ENCODE results near the gene BAG5.

The BAG5 gene

DNA sequence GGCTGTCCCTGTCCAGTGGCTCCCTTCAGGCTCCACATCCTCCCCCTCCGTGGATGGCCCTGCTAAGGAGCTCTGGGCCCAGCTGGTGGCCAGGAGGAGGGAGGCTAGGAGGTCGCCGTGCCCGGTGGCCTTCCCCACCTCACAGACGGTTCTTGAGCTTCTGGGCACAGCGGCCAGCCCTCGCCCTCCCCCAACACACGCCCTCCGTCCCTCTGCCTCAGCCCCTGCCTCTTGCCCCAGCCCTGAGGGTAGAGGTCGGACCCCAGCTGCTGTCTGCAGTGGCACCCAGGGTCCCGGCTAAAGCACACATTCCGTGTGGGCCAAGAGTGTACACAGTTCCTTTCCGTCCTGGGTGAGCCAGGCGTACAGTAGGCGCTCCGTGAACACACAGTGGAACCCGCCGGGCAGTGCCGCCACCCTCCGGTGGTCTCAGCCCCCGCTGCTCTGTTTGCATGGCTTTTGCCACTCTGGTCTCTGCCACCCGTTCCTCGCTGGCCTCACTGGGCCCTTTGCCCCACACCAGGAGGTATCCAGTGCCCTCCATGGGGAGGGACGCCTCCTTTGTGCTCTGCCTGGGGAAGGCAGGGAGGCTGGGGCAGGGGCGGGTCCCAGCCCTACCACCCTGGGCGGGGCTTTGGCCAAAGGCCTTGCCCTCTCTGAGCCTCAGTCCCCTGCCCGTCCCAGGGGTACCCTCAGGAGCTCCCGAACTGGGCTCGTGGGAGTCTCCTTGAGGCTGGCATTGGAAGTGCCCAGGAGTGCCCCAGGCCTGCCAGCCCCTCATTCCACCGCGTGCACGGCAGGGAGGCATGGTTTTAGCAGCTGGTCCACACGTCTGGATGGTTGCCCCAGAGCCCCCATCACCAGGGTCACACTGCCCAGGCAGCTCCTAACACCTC, 20.5 kb downstream of the BAG5 start:
- H3K27ac ChIP-seq, result no peak overlapping the region
- TF ChIP-seq CTCF (IDR thresholded peaks at IDR 0.05) (no peak), ZFX (IDR thresholded peaks at IDR 0.05; ENCODE audit: borderline replicate concordance) (no peak)

DNA sequence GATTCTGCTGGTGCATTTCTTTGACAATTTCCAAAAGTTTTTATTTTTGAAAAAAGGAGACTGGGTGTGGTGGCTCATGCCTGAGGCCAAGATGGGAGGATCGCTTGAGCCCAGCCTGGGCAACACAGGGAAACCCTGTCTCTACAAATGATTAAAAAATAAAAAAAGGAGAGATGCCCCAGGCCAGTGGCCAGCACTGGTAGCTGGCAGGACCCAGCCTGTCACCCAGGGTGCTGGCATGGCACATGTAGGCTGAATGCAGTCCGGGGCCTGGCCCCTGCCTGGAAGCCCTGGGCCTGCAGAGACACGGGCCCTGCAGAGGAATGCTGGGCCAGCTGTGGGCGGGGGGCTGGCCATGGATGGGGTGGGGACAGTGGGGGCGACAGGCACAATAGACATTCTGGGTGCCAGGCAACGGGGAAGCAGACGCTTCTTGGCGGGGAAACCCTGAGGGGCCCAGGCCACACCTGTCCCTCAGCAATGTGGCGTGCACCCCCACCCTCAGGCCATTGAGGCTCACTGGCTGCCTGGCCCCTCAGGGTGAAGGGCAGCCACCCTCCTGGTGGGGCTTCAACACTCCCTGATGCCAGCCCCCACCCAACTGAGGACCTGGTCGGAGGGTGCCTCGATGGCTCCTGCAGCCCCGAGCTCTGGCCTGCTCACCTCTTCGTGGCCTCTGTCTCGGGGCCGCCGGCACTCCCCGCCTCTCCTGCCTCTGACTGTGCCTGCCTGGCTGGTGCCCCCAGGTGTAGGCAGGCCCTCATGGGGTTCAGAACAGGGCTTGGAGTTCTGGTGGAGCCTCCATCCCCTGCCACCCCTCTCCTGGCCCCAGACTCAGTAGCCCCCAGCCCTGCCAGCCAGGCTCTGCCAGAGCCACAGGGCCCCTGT, 21.4 kb downstream of the BAG5 start:
- H3K27ac ChIP-seq, result peak overlapping the region; percentile 27; the same call in 1 of the 2 replicates
- no peak for TF ChIP-seq CTCF (IDR thresholded peaks at IDR 0.05)
- TF ChIP-seq ZFX (IDR thresholded peaks at IDR 0.05; ENCODE audit: borderline replicate concordance), result no peak

GRCh38 chr14:103539056-103539825, 23.2 kb downstream of the BAG5 start:
- TF ChIP-seq CTCF (IDR thresholded peaks at IDR 0.05), result peak; percentile 17
- no peak for TF ChIP-seq ZFX (IDR thresholded peaks at IDR 0.05; ENCODE audit: borderline replicate concordance)
- H3K27ac ChIP-seq, result no peak overlapping the region

- H3K27ac ChIP-seq, result no peak overlapping the region
Observed at GRCh38 chr14:103538291-103539055, 24.0 kb downstream of the BAG5 start.

DNA sequence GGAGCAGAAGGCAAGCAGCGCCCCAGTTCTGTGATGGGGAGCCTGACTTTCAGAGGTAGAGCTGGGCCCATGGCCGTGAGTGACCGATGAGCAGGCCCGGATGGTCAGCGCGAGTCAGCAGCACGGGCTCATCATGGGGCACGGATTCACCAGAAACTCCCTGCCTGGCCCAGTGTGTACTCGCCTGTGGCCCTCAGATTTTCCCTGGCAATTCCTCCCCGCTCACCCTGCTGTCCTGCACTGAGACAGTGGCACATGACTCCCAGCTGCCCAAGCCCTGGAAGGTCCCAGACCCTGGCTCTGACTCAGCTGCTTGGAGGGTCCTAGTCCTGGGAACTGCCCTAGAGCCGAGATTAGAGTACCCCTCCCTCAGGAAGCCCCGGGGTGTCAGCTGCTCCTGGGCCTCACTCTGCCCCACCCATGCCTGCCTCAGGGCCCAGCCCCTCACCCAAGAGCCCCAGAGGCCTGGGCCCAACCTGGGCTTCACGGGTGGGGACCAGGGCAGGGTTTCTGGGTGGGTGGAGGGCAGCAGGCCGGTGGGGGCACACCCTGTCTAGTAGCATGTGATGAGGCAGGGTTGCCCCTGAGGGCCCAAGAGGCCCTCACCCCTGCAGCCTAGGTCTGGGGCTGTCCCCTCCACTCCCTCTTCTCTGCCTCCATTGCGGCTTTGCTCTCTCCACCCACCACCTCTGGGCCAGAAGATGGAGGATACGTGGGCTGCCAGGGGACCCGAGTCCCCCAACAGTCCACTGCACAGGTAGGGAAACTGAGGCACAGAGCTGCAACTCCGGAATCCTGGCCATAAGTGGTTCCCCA, 25.1 kb downstream of the BAG5 start:
- no peak for TF ChIP-seq ZFX (IDR thresholded peaks at IDR 0.05; ENCODE audit: borderline replicate concordance)
- TF ChIP-seq CTCF (IDR thresholded peaks at IDR 0.05), result no peak
- H3K27ac ChIP-seq, result peak overlapping the region; percentile 2; the same call in 1 of the 2 replicates

More at GRCh38 chr14:103538291-103539055, 24.0 kb downstream of the BAG5 start:
- TF ChIP-seq CTCF (IDR thresholded peaks at IDR 0.05), result no peak
- no peak for TF ChIP-seq ZFX (IDR thresholded peaks at IDR 0.05; ENCODE audit: borderline replicate concordance)
